HG03064 (cell line): ENCODE measurements around the gene HOXB6.

Experiments
- ATAC-seq: cut with Tn5 transposase; IDR thresholded peaks from one replicate; pipeline ENCODE4 v1.9.1; 2021; ENCODE audit warnings: low read depth; ENCODE audit not compliant: unreplicated experiment

Gene HOXB6

GRCh38 chr17:48636177-48637018 lies 31.6 kb upstream of the HOXB6 start:
- no peak for ATAC-seq

GRCh38 chr17:48634493-48635208 lies 29.9 kb upstream of the HOXB6 start:
- no peak for ATAC-seq

- no peak for ATAC-seq
These were observed 28.5 kb upstream of the HOXB6 start for GRCh38 chr17:48633266-48633677.

- ATAC-seq = no peak
These were observed 27.9 kb upstream of the HOXB6 start for GRCh38 chr17:48632579-48633265.

GRCh38 chr17:48631693-48632578 lies 27.1 kb upstream of the HOXB6 start:
- ATAC-seq = no peak

GRCh38 chr17:48630925-48631692 lies 26.3 kb upstream of the HOXB6 start:
- ATAC-seq = no peak

- ATAC-seq = no peak
These were observed 25.5 kb upstream of the HOXB6 start for GRCh38 chr17:48630009-48630924.

- no peak for ATAC-seq
These were observed 24.6 kb upstream of the HOXB6 start for GRCh38 chr17:48629411-48629759.

- no peak for ATAC-seq
These were observed 24.0 kb upstream of the HOXB6 start for GRCh38 chr17:48628649-48629410.

GRCh38 chr17:48627623-48628521 lies 23.1 kb upstream of the HOXB6 start:
- ATAC-seq = no peak

- no peak for ATAC-seq
These were observed 22.4 kb upstream of the HOXB6 start for GRCh38 chr17:48627118-48627597.

- no peak for ATAC-seq
These were observed 21.7 kb upstream of the HOXB6 start, which contains the start of gene HOXB9 for GRCh38 chr17:48626245-48627117. HOXB9 (minus strand) TSS chr17:48626358; CDS start chr17:48626269, 89 bp downstream.

- ATAC-seq = no peak
These were observed 20.9 kb upstream of the HOXB6 start for GRCh38 chr17:48625495-48626244.

GRCh38 chr17:48624544-48625494 lies 20.0 kb upstream of the HOXB6 start:
- ATAC-seq = no peak
